Amygdala (tissue), 56 donors: Measurements from ENCODE around the gene OR2A5.
"Not testable (repeated sequence)": the region's sequence is repeated elsewhere in the genome, so short reads cannot be mapped to it uniquely, and the experiment has no call there.

Source experiments
- DNase-seq, 56 donors: peaks; one replicate each; lab custom pipeline; 2025; lab: John Stamatoyannopoulos, UW

The OR2A5 gene

DNA sequence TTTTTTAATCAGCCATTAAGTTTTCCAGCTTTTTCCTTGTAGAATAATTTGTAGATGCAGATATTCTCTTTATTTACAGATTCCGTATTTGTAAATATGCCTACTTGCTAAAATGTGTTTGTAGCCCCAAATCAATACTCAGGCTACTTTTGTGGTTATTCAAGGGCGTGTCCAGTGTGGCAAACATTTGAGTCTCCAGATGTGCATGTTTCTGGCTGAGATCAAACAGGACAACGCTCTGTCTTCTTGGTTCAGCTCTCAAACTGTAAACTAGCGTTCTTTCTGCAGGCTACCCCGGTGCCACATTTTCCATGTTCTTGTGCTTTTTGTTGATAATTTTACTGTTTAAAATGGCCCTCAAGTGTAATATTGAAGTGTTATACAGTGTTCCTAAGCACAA is 16.2 kb upstream of the OR2A5 start:
- no peak for DNase-seq

DNA sequence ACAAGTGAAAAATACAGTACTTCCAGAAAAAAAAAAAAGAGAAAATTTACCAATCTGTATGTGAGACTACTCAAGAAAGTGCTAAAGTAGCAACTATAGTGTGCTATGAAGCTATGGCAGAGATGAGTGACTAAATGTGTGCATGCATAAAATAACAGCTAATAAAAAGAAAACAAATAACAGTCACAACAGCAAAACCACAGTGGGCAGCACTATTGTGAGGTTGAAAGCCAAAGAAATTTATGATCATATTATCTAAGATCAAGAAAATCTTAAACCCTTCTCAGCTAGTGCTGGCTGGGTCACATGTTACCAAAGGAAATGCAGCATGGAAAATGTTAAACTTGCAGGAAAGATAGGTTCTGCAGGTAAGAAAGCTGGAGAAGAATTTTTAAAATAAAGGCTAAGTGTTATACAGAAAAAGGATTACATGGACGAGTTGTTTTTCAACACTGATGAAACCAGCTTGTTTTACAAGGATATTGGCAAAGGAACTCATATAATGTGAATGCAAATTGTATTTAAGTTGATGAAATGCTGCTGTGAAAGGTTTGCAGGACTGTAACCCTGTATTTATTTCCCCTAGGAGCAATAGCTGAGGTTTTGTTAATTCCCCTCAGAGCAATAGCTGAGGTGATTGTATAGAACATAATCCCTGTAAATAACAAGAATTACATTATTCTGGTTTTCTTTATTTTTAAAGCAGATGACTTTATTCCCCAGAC is 15.6 kb upstream of the OR2A5 start:
- no peak for DNase-seq

DNA sequence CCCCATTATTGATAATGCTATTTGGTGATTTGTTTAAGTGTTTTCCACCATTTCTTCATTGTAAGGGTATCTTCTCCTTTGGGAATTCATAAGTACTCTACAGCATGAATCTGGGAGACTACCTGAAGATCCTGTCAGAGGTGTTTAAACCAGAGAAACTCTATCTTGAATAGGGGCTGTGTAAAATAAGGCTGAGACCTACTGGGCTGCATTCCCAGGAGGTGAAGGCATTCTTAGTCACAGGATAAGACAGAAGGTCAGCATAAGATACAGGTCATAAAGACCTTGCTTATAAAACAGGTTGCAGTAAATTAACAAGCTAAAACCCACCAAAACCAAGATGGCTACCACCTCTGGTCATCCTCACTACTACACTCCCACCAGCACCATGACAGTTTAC is 13.4 kb upstream of the OR2A5 start:
- DNase-seq: no peak

DNA sequence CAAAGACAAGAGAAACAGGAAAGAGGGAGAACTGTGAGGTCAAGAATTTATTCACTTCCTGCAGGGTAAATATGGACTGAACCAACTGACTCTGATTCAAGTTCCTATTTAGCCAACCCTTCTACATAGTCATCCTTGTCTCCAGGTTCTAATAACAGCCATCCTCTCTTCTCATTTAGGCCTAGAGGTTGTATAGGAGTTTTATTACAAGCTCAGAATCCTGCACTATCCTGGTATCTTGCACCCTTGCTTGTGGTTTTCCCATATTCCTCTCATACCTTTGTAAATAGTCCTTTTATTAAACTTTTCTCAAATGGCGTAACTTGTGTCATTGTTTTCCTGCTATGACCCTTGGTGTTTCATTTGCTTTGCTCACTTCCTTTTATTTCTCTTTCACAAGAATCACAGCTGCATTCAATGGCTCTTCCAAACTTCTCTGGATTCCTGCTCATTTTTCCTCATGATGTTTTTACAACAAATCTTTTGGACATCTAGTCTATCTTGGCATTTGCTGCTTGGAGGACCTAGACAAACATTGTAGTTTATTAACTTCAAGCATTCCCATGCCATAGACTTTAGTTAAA is 12.4 kb upstream of the OR2A5 start:
- DNase-seq: no peak

DNA sequence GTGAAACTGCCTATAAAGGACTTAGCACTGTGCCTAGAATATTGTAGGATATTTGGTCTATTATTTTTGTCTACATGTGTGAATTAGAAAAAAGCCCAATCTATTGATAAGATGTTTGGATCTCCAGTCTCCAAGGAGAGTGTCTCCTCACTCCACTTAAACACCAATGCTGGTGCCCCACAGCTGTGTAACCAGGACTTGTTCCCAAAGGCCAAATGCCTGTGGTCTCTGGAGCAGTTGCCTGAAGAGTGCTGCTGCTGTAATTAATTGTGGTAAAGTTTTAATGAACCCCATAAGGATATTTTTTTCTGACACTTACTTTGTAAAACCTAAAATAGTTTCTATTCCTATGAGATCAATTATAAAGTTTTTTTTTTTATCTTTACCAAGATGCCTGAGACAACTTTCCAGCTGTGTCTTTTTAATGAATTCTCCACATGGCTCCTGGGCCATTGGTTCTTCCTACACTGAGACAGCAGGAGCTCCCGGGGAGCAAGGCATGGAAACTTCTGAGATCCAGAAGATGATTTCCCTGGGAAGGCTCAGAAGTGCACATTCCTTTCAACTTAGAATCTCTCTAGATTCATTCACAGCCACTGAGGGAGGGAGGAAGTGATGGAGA is 11.2 kb upstream of the OR2A5 start:
- no peak for DNase-seq

DNA sequence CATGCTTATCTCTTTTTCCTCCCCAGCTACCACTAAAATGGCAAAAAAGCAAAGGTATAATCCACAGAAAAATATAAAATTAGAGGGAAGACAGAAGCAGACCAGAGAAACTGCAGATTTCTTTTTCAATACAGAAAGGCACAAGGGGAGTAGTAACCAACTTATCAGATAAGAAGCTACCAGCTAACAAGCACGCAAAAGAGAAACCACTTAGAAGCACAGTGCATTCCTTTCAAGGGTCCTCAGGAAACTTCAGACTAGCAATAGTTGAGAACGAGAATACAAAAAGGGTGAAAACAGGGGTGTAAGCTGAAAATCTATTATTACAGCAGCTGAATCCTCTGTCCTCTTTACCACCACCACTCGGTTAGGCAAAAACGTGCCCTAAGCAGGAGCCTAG is 9.9 kb upstream of the OR2A5 start:
- no peak for DNase-seq

DNA sequence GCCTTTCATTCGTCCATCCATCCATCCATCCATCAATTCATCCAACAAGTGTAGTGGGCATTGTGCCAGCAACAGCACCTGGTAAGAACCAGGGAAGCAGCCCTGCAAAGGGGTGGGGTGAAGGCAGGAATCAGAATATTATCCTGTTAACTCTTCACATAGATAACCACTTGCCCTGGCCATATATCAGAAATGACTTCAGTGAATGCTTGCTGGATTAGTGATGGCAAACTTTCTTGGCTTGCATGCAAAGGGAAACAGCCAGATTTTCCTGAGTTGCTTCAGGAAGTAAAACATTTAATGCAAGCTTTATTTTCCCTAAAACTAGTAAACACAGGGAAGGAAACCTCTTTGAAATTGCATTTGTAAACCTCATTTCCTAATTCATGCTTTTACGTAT is 743 bp downstream of the OR2A5 start:
- DNase-seq: no peak

DNA sequence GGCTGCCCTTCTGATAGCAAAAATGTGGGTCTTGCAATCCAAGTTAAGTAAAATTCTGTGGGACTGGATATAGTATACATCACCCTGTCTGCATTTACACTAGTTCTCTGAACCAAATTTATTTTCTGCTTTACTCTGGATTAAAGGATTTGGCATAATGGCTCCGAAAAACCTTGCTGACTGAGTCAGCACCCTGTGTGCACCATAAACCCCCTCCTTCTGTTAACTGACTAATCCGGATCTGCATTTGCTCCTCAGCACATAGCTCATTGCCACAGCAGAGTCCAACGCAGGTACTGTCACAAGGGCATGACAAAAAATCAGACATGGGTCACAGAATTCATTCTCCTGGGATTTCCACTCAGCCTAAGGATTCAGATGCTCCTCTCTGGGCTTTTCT is 1.3 kb downstream of the OR2A5 start:
- DNase-seq: no peak

DNA sequence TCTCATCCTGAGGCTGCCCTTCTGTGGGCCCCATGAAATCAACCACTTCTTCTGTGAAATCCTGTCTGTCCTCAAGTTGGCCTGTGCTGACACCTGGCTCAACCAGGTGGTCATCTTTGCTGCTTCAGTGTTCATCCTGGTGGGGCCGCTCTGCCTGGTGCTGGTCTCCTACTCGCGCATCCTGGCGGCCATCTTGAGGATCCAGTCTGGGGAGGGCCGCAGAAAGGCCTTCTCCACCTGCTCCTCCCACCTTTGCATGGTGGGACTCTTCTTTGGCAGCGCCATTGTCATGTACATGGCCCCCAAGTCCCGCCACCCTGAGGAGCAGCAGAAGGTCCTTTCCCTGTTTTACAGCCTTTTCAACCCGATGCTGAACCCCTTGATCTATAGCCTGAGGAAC is 2.1 kb downstream of the OR2A5 start:
- DNase-seq: not testable (repeated sequence)

DNA sequence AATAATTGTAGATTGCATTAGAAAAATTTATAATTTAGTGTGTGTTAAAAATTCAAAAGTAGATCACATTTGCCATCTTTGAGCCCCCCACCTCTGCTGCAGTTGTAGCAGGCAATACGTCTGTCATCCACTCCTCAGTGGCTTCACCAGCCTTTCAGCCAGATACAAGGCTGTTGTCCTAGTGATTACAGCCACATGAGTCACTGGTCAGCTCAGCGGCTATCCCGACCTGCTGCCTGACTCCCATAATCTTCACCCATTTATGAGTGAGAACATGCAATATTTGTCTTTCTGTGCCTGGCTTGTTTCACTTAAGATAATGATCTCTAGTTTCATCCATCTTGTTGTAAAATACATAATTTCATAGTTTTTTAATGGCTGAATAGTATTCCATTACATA is 9.2 kb downstream of the OR2A5 start:
- no peak for DNase-seq

DNA sequence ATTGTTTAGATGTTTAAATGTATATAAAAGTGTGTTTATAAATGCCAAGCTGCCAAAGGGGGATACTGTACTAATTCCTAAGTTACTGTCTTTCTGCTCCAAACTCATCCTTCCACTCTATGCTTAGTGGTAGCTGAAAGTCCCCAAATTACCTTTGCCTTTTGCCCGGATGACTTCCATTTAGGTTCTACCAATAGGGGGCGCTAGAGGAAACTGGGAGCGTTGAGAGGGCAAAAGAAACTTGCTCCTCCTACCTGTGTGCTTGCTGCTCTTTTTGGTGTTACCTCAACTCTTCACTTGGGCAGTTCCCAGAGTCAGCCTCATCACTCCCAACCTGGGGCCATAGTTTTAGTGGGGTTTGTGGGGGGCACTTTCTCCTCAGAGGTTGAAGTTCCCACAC is 15.0 kb downstream of the OR2A5 start:
- no peak for DNase-seq

DNA sequence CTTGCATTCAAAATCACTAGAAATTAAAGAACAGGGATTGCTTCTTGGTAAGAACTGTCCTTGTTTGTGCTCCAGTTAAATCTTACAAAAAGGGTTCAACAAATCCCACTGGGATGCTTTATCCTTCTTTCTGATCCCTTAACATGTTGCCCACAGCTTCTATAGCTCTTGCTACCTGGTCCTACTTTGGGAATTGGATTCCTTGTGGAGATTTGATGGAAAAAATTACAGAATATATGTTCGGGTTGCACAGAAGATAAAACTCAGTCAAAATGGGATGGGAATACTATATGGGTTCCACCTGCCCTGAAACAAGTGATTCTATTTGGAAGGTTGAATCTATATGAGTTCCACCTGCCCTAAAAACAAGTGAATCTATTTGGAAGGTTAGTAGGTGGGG is 20.8 kb downstream of the OR2A5 start, which contains the start of gene OR2A25:
TSS of gene OR2A25 (plus strand) at position 301 of the 400 bp plus-strand sequence. CDS start 4,409 bp downstream, outside the sequence.
- no peak for DNase-seq

DNA sequence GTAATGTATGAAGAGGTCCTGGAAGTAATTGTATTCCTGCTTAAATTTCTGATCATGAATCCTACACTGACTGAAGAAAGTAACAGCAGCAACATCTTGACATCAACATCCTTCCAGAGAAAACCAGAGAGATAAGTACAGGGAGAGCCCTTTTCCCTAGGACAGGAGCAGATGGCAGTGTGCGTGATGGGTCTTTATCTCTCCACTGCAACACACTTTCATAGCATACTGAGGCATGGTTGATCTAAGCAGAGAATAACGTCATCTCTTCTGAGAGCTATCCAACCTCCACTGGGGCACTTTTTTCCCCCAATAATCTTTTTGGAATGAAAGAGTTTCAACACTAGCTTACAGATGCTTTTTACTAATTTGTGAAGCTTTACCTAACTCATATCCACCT is 21.2 kb downstream of the OR2A5 start:
- DNase-seq: no peak

DNA sequence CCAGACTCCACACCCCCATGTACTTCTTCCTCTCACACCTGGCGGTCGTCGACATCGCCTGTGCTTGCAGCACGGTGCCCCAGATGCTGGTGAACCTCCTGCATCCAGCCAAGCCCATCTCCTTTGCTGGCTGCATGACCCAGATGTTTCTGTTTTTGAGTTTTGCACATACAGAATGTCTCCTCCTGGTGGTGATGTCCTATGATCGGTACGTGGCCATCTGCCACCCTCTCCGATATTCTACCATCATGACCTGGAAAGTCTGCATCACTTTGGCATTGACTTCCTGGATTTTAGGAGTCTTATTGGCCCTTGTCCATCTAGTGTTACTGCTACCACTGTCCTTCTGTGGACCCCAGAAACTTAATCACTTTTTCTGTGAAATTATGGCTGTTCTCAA is 25.6 kb downstream of the OR2A5 start:
- DNase-seq: no peak

DNA sequence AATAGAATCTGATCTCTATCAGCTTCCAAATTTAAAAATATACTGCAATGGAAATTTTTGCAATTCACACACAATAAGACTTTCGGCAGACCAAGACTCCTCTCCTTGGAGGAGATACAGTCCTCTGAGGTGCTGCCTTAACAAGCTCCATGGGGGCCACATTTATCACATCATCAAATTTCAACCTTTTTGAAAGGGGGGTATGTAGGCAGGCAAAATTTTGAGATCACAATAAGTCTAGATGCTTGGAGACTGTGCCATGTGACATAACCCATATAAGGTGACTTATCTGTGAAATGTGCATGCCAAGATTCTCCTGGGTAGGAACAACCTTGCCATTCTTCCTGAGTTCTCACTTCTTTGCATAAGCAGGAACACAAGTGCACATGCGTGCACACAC is 37.2 kb downstream of the OR2A5 start, which contains the start of gene OR2A12:
TSS of gene OR2A12 (plus strand) at position 301 of the 400 bp plus-strand sequence. CDS start 8,830 bp downstream, outside the sequence.
- DNase-seq: no peak

DNA sequence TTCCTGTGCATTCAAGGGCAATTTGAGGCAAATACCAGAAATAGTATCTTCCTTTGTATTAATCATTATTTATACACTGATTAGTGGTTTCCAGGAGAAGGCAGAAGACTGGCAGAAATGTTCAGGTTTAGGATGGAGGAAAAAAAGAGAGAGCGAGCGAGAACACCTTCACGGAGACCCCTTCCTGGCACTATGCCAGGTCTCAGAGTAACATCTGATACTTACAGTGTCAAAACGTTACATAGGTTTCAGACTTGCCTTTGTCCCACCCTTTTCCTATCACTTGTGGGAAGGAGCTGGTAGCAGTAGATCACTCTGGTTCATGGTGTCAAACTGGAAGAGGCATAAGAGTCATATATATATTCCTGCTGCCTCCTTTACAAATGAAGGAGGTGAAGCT is 38.0 kb downstream of the OR2A5 start:
- no peak for DNase-seq

DNA sequence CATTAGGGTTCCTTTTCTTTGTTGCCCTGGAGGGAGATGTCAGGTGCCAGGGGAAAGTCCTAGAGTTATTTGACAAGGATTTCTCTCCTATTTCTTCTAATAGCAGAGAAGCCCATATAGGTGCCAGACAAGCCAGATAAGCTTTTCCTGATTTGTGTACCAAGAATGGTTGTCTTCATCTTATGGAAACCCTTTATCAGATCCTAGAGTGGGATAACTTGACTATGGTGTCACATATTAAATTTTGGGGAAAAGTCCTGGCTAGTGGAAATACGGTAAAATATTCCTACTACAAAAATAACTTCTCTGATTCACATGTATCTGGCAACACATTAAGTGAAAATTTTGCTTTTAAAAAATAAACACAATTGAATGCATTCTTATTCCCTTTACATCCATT is 38.5 kb downstream of the OR2A5 start:
- no peak for DNase-seq

DNA sequence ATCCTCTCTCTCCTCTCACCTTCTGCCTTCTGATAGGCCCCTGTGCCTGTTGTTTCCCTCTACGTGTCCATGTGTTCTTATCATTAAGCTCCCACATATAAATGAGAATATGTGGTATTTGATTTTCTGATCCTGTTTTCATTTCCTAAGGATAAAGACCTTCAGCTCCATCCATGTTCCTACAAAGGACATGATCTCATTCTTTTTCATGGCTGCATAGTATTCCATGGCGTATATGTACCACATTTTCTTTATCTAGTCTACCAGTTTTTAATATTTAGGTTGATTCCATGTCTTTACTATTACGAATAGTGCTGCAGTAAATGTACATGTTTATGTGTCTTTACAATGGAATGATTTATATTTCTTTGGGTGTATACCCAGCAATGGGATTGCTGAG is 41.9 kb downstream of the OR2A5 start:
- no peak for DNase-seq

DNA sequence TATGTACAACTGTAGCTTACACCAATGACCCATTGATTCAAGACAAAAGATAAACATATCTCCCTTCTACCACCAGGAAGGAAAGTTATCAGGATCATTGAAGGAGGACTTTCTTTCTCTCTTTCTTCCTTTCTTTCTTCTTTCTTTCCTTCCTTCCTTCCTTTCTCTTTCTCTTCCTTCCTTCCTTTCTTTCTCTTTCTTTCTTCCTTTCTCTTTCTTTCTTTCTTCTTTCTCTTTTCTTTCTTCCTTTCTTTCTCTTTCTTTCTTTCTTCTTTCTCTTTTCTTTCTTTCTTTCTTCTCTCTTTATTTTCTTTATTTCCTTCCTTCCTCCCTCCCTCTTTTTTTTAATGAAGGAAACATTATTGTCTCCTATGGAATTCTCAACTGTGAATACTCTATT is 50.0 kb downstream of the OR2A5 start:
- DNase-seq: no peak

DNA sequence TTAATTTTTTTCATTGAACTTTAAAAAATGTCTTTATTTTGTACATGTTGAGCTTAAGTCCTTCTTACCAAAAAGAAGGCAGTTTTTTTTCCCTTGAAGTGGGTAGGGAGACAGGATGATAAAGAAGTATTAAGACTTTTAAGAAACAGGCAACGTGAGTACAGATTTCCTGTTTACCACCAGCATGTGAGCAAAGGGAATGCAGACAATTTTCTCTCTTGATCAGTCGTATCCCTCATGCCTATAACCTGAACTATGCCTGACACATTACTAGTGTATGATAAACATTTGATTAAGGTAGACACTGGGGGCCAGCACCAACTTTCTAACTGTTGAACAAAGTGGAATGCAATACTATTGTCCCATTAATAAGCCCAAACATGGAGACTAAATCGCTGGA is 51.9 kb downstream of the OR2A5 start:
- no peak for DNase-seq

DNA sequence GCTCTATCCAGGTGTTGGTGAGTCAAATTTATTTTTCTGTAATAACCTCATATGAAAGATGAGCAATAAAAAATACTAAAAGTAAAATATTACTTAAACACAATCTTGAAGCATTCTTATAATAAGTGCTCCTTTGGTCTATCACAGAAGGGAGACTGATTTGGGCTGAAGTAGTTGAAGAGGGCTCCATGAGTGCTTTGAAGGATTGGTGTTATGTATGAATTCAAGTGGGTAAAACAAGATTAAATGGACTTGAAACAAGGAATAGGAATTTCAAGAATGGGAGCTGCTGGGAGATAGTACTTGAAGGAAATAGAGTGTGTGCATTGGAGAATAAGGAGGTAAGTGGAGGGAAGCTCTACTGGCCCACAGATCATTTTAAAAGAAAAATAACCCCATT is 53.3 kb downstream of the OR2A5 start:
- no peak for DNase-seq

DNA sequence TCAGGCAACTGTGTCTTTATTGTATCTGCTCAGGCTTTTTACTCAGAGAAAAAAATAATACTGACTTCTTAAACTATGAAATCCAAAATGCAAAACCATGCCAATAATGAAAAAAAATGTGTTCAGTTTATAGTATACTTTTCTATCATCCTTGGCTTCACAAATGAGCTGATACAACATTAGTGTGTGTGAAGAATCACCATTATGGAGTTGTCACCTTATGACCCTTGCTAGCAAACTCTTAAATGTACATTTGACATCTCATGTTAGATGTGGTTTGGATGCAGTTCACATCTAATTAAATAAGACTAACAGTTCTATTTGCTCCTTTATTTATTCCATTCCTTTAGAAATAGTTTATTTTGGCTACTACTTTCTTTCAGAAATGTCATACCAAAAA is 56.5 kb downstream of the OR2A5 start:
- no peak for DNase-seq
